ENCODE data around the gene RSPH3.
A peak's percentile ranks its signal among the peaks of the same experiment; 100 is the strongest.

RSPH3 gene

DNA sequence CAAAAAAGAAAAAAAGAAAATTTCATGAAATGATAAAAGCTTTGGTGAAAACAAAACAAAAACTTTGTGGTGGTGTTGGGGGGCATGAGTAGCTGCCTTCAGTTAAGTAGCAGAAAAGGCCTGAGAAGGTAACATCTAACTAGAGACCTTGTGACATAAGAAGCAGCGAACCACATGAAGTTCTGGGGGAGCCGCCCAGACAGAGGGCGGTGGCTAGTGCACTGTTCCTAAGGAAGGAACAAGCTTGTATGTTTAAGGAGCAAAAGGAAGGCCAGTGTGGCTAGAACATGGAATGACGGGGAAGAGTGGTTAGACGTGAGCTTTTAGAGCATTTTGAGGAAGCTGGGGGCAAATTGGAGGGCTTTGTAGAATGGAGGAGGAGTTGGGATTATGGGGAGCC, 7.5 kb upstream of the RSPH3 start:
- TF ChIP-seq, protein P1, sequence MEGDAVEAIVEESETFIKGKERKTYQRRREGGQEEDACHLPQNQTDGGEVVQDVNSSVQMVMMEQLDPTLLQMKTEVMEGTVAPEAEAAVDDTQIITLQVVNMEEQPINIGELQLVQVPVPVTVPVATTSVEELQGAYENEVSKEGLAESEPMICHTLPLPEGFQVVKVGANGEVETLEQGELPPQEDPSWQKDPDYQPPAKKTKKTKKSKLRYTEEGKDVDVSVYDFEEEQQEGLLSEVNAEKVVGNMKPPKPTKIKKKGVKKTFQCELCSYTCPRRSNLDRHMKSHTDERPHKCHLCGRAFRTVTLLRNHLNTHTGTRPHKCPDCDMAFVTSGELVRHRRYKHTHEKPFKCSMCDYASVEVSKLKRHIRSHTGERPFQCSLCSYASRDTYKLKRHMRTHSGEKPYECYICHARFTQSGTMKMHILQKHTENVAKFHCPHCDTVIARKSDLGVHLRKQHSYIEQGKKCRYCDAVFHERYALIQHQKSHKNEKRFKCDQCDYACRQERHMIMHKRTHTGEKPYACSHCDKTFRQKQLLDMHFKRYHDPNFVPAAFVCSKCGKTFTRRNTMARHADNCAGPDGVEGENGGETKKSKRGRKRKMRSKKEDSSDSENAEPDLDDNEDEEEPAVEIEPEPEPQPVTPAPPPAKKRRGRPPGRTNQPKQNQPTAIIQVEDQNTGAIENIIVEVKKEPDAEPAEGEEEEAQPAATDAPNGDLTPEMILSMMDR (IDR thresholded peaks at IDR 0.05; ENCODE audit: unreplicated experiment in 3 of 3), result no peak
- Mint-ChIP-seq H3K4me1 (no peaks in the 10 kb centered on the region), H3K4me3 (no peak overlapping the region), H3K27me3 (ENCODE audit: low read depth) (no peaks in the 10 kb centered on the region), H3K36me3 (ENCODE audit: low read depth) (peaks cover 2% of the 10 kb centered on the region), H3K27ac (no peak overlapping the region), H3K9me3 (no peaks in the 10 kb centered on the region)

DNA sequence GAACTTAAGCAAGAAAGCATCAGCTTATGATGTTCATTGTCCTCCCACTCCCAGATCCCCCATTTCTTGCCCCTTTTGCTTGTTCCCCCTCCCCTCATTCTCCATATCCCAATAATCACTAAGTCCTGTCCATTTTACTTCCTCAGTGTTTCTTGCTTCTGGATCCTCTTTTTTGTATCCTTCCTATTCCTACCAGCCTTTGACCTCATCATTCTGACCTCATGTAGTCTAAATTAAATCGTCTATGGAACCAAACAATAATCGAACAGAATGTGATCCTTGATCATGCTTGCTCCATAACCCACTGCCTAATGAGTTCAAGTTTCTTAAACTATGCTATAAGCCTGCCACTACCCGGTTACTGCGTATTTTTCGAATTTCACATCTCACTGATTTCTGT, 5.4 kb upstream of the RSPH3 start:
- H3K36me3 Mint-ChIP-seq (ENCODE audit: low read depth), result peaks cover 5% of the 10 kb centered on the region
- H3K27ac Mint-ChIP-seq, result no peak overlapping the region
- no peaks in the 10 kb centered on the region for H3K9me3 Mint-ChIP-seq
- no peaks in the 10 kb centered on the region for H3K27me3 Mint-ChIP-seq (ENCODE audit: low read depth)
- peaks cover 6% of the 10 kb centered on the region for H3K4me1 Mint-ChIP-seq
- TF ChIP-seq, protein P1 (IDR thresholded peaks at IDR 0.05; ENCODE audit: unreplicated experiment in 3 of 3), result no peak
- no peak overlapping the region for H3K4me3 Mint-ChIP-seq

DNA sequence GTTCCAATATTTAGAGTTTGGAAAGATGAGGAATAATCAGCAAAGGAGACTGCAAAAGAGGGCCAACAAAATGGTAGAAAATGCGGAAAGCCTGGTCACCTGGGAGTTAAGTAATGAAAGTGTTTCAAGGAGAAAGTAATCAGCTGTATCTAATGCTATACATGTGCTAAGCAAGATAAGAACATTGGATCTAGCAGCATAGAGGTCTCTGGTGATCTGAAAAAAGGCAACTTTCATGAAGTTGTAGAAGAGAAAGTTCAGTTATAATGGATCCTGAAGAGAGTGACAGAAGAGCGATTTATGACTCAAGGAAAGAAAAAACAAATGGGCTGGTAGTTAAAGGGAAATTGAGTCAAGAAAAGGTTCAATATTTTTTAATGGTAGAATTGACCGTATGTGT, 4.6 kb upstream of the RSPH3 start:
- Mint-ChIP-seq H3K27me3 (ENCODE audit: low read depth) (no peaks in the 10 kb centered on the region), H3K9me3 (no peaks in the 10 kb centered on the region), H3K36me3 (ENCODE audit: low read depth) (peaks cover 5% of the 10 kb centered on the region), H3K4me3 (no peak overlapping the region), H3K27ac (no peak overlapping the region), H3K4me1 (peaks cover 7% of the 10 kb centered on the region)
- TF ChIP-seq, protein P1 (IDR thresholded peaks at IDR 0.05; ENCODE audit: unreplicated experiment in 3 of 3), result no peak

DNA sequence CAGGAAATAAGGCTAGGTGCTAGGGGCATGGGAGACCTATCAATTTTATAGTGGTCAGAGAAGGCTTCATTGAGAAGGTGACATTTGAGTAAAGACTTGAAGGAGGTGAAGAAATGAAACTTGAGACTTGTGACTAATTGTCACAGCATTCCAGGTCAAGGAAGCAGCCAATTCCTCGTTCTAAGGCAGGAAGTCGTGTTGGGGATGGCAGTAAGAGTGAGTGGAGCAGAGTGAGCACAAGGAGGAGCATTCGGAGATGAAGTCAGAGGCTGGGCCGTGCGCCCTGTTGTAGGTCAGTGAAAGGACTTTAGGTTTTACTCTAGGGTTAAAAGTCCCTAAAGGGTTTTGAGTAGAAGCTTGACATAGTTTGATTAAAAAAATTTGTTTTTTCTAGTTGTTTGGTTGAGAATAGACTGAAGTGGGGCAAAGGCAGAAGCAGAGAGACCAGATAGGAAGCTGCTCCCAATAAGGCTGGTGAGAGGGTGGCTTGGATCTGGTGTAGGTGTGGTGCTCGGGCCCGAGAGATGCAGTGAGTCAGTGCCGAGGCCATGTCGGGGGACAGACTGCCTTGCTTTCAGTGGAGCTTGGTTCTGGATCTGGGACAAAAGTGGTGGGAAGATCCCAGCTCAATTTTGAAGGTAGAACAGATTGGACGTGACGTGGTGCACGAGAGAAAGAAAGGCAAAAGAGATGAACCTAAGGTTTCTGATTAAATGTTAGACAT, 2.6 kb upstream of the RSPH3 start:
- H3K27me3 Mint-ChIP-seq (ENCODE audit: low read depth), result no peaks in the 10 kb centered on the region
- H3K36me3 Mint-ChIP-seq (ENCODE audit: low read depth), result peaks cover 8% of the 10 kb centered on the region
- TF ChIP-seq, protein P1 (IDR thresholded peaks at IDR 0.05; ENCODE audit: unreplicated experiment in 3 of 3), result no peak
- H3K27ac Mint-ChIP-seq, result peak overlapping the region in 1 of 3 experiments; percentile 22
- H3K4me1 Mint-ChIP-seq, result peaks cover 11% of the 10 kb centered on the region
- H3K4me3 Mint-ChIP-seq, result no peak overlapping the region
- H3K9me3 Mint-ChIP-seq, result no peaks in the 10 kb centered on the region

DNA sequence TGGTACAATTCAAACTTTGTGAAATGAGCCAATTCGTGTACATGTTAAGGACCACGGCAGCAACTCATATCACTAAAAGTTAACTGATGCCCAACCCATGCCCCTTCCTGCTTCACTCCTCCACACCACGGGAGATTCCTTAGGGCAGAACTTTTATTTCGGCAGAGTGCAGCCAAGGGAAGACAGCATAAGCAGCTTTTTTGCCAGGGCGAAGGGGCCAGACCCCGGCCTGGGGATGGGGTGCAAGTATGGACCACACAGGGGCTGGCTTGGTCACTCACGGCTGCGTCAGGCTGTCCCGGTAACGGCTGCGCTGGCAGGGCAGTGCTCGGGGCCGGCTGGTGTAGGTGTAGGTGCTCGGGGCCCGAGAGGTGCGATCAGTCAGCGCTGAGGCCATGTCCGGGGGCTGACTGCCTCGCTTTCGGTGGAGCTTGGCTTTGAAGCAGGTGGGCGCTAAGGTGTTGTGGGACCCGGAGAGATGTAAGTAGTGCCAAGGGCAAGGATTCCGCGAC, 792 bp downstream of the RSPH3 start:
- no peaks in the 10 kb centered on the region for H3K9me3 Mint-ChIP-seq
- peak overlapping the region; percentile 92 to 96 (median 96) for H3K4me3 Mint-ChIP-seq
- H3K36me3 Mint-ChIP-seq (ENCODE audit: low read depth), result peaks cover 26% of the 10 kb centered on the region
- peaks cover 11% of the 10 kb centered on the region for H3K4me1 Mint-ChIP-seq
- no peaks in the 10 kb centered on the region for H3K27me3 Mint-ChIP-seq (ENCODE audit: low read depth)
- TF ChIP-seq, protein P1 (IDR thresholded peaks at IDR 0.05; ENCODE audit: unreplicated experiment in 3 of 3), result no peak
- peak overlapping the region; percentile 74 to 99 (median 99) for H3K27ac Mint-ChIP-seq

DNA sequence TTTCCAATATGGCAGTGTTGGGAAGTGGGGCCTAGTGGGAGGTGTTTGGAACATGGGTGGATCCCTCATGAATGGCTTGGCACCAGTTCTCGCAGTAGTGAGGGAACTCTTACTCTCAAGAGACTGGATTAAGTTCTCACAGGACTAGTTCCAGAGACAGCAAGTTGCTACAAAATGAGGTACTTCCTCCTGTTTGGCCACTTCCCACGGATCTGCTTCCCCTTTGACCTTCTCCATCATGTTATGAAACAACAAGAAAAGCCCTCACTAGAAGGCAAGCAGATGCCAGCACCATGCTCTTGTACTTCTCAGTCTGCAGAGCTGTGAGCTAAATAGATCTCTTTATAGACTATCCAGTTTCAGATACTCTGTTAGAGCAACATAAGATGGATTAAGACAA, 3.1 kb downstream of the RSPH3 start:
- peak overlapping the region in 2 of 3 experiments; percentile 9 to 50 for H3K4me3 Mint-ChIP-seq
- peaks cover 4% of the 10 kb centered on the region for H3K9me3 Mint-ChIP-seq
- TF ChIP-seq, protein P1 (IDR thresholded peaks at IDR 0.05; ENCODE audit: unreplicated experiment in 3 of 3), result no peak
- peaks cover 11% of the 10 kb centered on the region for H3K4me1 Mint-ChIP-seq
- no peaks in the 10 kb centered on the region for H3K27me3 Mint-ChIP-seq (ENCODE audit: low read depth)
- no peak overlapping the region for H3K27ac Mint-ChIP-seq
- peaks cover 38% of the 10 kb centered on the region for H3K36me3 Mint-ChIP-seq (ENCODE audit: low read depth)
